CD14-positive monocyte (primary cell): ENCODE data around the gene AP1S3. TPM values are rescaled to one million over a fixed set of nuclear protein-coding genes. Genes with fewer than 3 reads are reported as not detected.

Experiments
- DNase-seq, 3 donors: peaks; one replicate each; pipeline ENCODE4 v3.0.0-alpha.2; 2011 to 2022
- H2AFZ ChIP-seq: 2 replicates; pipeline ENCODE4 v1.6.0; 2012; ENCODE audit warnings: mild to moderate bottlenecking, low read depth, low read length, inconsistent platforms; ENCODE audit not compliant: insufficient read depth, poor library complexity, severe bottlenecking
- H3K27ac ChIP-seq, 2 donors: 1 replicate in 1 of 2; 2 replicates in 1 of 2; pipeline ENCODE4 v1.5.1; 2012 to 2013; ENCODE audit warnings: low read length in 2 of 2, control low read depth in 1 of 2, inconsistent platforms in 1 of 2, low read depth in 1 of 2, mild to moderate bottlenecking in 1 of 2
- H3K27me3 ChIP-seq, 2 donors: one replicate each; pipeline versions ENCODE4 v1.6.0 to v1.6.1; 2011 to 2013; ENCODE audit warnings: low read length in 2 of 2; ENCODE audit not compliant: control insufficient read depth in 2 of 2, insufficient read depth in 2 of 2
- H3K36me3 ChIP-seq, 2 donors: replicated peaks in 1 of 2; 1 replicate in 1 of 2; 2 replicates in 1 of 2; pipeline versions ENCODE4 v1.5.1 to v1.6.1; 2012 to 2013; ENCODE audit warnings: low read length in 2 of 2, control low read depth in 1 of 2, inconsistent platforms in 1 of 2, mild to moderate bottlenecking in 1 of 2; ENCODE audit not compliant: insufficient read depth in 2 of 2, control insufficient read depth in 1 of 2
- H3K4me1 ChIP-seq, 2 donors: 1 replicate in 1 of 2; 2 replicates in 1 of 2; pipeline versions ENCODE4 v1.5.1 to v1.6.1; 2012 to 2013; ENCODE audit warnings: low read length in 2 of 2, control low read depth in 1 of 2, inconsistent platforms in 1 of 2, mild to moderate bottlenecking in 1 of 2, moderate library complexity in 1 of 2; ENCODE audit not compliant: insufficient read depth in 2 of 2, control insufficient read depth in 1 of 2
- H3K4me2 ChIP-seq: replicated peaks from 2 replicates; pipeline ENCODE3; 2012; ENCODE audit warnings: low read length, moderate library complexity, mild to moderate bottlenecking; ENCODE audit not compliant: poor library complexity, severe bottlenecking; ENCODE audit errors: extremely low read depth
- H3K4me3 ChIP-seq, 3 experiments: fragments of 200-600 bp in 1 of 3; sonication (generic) in 1 of 3; replicated peaks in 1 of 3; 1 replicate in 2 of 3; 2 replicates in 1 of 3; pipeline ENCODE4 v1.5.1; 2011 to 2013; ENCODE audit warnings: low read length in 3 of 3, mild to moderate bottlenecking in 3 of 3, control low read depth in 2 of 3, low read depth in 2 of 3, inconsistent platforms in 1 of 3, moderate library complexity in 1 of 3
- H3K79me2 ChIP-seq: 2 replicates; pipeline ENCODE4 v1.6.0; 2012; ENCODE audit warnings: mild to moderate bottlenecking, control low read depth, inconsistent platforms, low read length, moderate library complexity; ENCODE audit not compliant: insufficient read depth
- H3K9ac ChIP-seq: 2 replicates; pipeline ENCODE4 v1.6.0; 2017; ENCODE audit warnings: low read length, mild to moderate bottlenecking; ENCODE audit not compliant: insufficient read depth, poor library complexity, severe bottlenecking
- H3K9me3 ChIP-seq, 2 donors: replicated peaks in 1 of 2; 1 replicate in 1 of 2; 2 replicates in 1 of 2; pipeline versions ENCODE4 v1.5.1 to v1.6.1; 2012 to 2013; ENCODE audit warnings: low read length in 2 of 2, control low read depth in 1 of 2; ENCODE audit not compliant: control insufficient read depth in 1 of 2, insufficient read depth in 1 of 2
- H4K20me1 ChIP-seq: 2 replicates; pipeline ENCODE4 v1.6.0; 2012; ENCODE audit warnings: mild to moderate bottlenecking, low read length, control low read depth, moderate library complexity; ENCODE audit not compliant: insufficient read depth
- H3K27ac Mint-ChIP-seq, 7 donors: one replicate each; pipeline ENCODE4 v1.8.0; 2020; ENCODE audit warnings: mild to moderate bottlenecking in 7 of 7, mixed read lengths in 7 of 7, moderate library complexity in 6 of 7, inconsistent platforms in 2 of 7
- H3K27me3 Mint-ChIP-seq, 3 donors: one replicate each; pipeline ENCODE4 v1.8.0; 2021 to 2022; ENCODE audit warnings: low read depth in 3 of 3, mild to moderate bottlenecking in 3 of 3, mixed read lengths in 3 of 3, moderate library complexity in 3 of 3, inconsistent platforms in 1 of 3
- H3K36me3 Mint-ChIP-seq, 2 donors: one replicate each; pipeline ENCODE4 v1.8.0; 2020; ENCODE audit warnings: mixed read lengths in 2 of 2, inconsistent platforms in 1 of 2, mild to moderate bottlenecking in 1 of 2
- H3K4me1 Mint-ChIP-seq: one replicate; pipeline ENCODE4 v1.8.0; 2020; ENCODE audit warnings: mild to moderate bottlenecking, mixed read lengths
- H3K4me3 Mint-ChIP-seq, 2 donors: one replicate each; pipeline ENCODE4 v1.8.0; 2020; ENCODE audit warnings: mild to moderate bottlenecking in 2 of 2, mixed read lengths in 2 of 2, moderate library complexity in 1 of 2
- H3K9me3 Mint-ChIP-seq, 7 donors: one replicate each; pipeline ENCODE4 v1.8.0; 2020 to 2022; ENCODE audit warnings: mixed read lengths in 7 of 7, mild to moderate bottlenecking in 6 of 7, moderate library complexity in 6 of 7, inconsistent platforms in 2 of 7
- CTCF ChIP-seq: fragments of 200-600 bp; IDR thresholded peaks from one replicate; pipeline ENCODE4 v1.8.0; 2022; ENCODE audit warnings: antibody characterized with exemption, mild to moderate bottlenecking
- WGBS: methylation state at CpG from one replicate; pipeline ENCODE4 v1.1.5; 2013; ENCODE audit warnings: missing lambda C conversion rate; ENCODE audit not compliant: insufficient coverage; 5-methylcytosine and 5-hydroxymethylcytosine counted together
- intact Hi-C, 2 donors: fragments of 100-400 bp; cut with micrococcal nuclease; formaldehyde crosslinking; loops; one replicate each; pipeline versions ENCODE4 v1.15.0 to v1.15.1; 2023
- polyA plus RNA-seq, 3 donors: library from polyadenylated mRNA; depleted of rRNA in 1 of 3; unstranded in 2 of 3; stranded (reverse) in 1 of 3; fragments of 300-500 nt in 2 of 3; fragments of >200 nt in 1 of 3; fragmentation: Illumina TruSeq in 2 of 3; gene quantifications; 1 replicate in 2 of 3; 2 replicates in 1 of 3; pipeline ENCODE4 v1.2.3, GENCODE V29; 2012 to 2021

Gene AP1S3
- polyA plus RNA-seq, 3 donors = 0.80 to 1.3 (median 0.81) TPM

- Mint-ChIP-seq H3K36me3 (no peaks in the 10 kb centered on the region), H3K4me3 (peak overlapping the region in 1 of 2 donors; percentile 40), H3K4me1 (peaks cover 7% of the 10 kb centered on the region), H3K27me3 (peaks cover 0 to 4% (median 2%) of the 10 kb centered on the region in 3 donors), H3K9me3 (peaks cover 3 to 11% (median 10%) of the 10 kb centered on the region in 7 donors), H3K27ac (peak overlapping the region in 1 of 7 donors; percentile 2)
- Histone ChIP-seq H3K4me3 (no peak overlapping the region), H3K27ac (no peak overlapping the region), H2AFZ (no peak overlapping the region), H3K9ac (no peak overlapping the region), H3K4me1 (no peaks in the 10 kb centered on the region), H3K4me2 (no peak overlapping the region), H3K27me3 (no peaks in the 10 kb centered on the region), H3K36me3 (no peaks in the 10 kb centered on the region), H3K79me2 (no peaks in the 10 kb centered on the region), H4K20me1 (no peaks in the 10 kb centered on the region), H3K9me3 (no peaks in the 10 kb centered on the region)
- DNase-seq = no peak
- intact Hi-C loops = no loop called here
- WGBS = 52% methylated on average over 3 of the region's 5 CpGs
- TF ChIP-seq CTCF = no peak
Measured at GRCh38 chr2:223735035-223735640, 102.2 kb downstream of the AP1S3 start.

- TF ChIP-seq CTCF = no peak
- intact Hi-C loops = no loop called here
- Histone ChIP-seq H3K79me2 (no peaks in the 10 kb centered on the region), H3K9ac (no peak overlapping the region), H3K4me1 (no peaks in the 10 kb centered on the region), H3K36me3 (no peaks in the 10 kb centered on the region), H3K4me3 (no peak overlapping the region), H2AFZ (no peak overlapping the region), H3K9me3 (no peaks in the 10 kb centered on the region), H4K20me1 (no peaks in the 10 kb centered on the region), H3K27ac (no peak overlapping the region), H3K27me3 (no peaks in the 10 kb centered on the region), H3K4me2 (no peak overlapping the region)
- H3K9me3 Mint-ChIP-seq = peaks cover 3 to 11% (median 8%) of the 10 kb centered on the region in 7 donors
- peaks cover 7% of the 10 kb centered on the region for H3K4me1 Mint-ChIP-seq
- WGBS = no CpG with 5 or more reads among the region's 2 CpGs
- no peak for DNase-seq
- peaks cover 0 to 2% (median 1%) of the 10 kb centered on the region in 3 donors for H3K27me3 Mint-ChIP-seq
- H3K4me3 Mint-ChIP-seq = no peak overlapping the region
- no peak overlapping the region for H3K27ac Mint-ChIP-seq
- H3K36me3 Mint-ChIP-seq = no peaks in the 10 kb centered on the region
Measured at GRCh38 chr2:223734346-223734745, 103.0 kb downstream of the AP1S3 start.
